Medulla oblongata (tissue), 1 donor: ENCODE results near the gene SLX4IP.
"Not testable (repeated sequence)": the region's sequence is repeated elsewhere in the genome, so short reads cannot be mapped to it uniquely, and the experiment has no call there.

Experiments
- DNase-seq: peaks from one replicate; pipeline ENCODE4 v3.0.0-alpha.2; 2015; ENCODE audit errors: extremely low spot score

Gene SLX4IP

DNA sequence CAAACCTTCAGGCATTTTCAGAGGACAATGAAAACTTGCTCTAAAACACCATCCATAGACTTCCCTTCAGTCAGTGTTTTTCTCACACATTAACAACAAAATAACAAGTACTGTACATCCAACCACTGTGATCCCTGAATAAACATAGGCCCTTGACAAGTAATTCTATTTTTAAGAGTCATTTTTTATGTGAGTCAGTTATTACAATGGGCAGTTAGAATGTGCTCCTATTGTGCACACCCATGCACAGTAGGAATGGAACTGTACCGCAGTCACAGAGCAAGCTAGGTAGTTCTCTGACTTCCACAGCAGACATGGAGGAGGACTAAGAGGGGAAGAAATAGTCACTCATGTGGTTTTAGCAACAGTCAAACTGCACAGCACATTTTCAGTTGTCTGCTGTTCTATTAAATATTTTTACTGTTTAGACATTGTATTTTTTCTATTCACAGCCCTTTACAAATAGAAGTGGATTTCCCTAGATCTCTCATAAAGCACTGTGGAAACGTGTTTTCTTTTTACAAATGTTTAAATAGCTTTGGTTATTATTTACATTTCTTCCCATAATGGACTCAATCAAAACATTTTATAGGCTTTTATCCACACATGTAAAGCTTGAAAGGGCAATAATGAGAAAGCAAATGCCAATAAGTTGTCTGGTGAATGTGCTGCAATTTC is 138.3 kb downstream of the SLX4IP start:
- no peak for DNase-seq

DNA sequence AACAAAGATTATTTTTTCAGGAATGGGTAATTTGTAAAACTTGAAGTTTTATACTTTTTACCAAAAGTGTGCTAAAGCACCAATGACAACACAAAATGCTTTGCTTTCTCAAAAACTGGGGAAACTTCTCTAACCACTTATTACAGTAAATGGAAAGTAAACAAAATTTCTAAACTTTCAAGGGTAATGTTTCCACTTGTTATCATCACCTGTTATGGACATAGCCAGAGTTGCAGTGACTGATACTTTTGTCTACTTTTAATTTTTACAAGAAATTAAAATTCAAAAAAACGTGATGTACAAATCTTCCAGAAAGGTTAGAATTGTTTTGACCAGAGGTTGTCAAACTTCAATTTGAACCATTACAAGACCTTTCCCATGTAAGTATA is 138.8 kb downstream of the SLX4IP start:
- DNase-seq: no peak

DNA sequence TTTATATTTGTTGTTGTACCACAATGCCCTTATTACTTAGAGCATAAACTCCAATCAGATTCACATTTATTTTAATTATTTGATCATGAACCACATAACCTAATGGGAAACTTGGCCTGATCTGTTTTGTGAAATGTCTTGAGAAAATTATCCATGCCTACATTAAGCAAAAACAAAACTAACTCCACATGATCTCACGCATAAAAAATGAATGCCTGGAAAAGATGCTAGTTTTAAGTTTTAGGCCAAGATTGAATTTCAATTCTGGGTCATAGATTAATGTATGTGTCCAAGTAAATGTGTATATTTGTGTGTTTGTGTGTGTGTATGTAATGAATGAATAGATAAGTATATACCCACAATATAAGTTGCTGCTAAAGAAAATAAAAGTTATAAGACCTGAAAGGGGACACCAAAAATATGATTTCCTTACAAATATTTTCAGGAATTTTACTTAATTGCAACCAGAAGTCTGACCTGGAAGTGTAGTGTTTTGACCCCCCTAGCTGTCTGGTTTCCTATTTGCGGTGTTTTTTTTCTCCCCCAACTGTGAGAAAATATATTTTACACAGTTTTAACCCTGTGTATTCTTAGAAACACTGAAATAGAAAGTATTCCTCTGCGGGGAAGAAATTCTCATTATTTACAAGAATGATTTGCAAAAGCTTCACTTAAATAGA is 141.4 kb downstream of the SLX4IP start:
- DNase-seq: no peak

GRCh38 chr20:10577648-10578047 is 142.5 kb downstream of the SLX4IP start:
- DNase-seq: no peak

DNA sequence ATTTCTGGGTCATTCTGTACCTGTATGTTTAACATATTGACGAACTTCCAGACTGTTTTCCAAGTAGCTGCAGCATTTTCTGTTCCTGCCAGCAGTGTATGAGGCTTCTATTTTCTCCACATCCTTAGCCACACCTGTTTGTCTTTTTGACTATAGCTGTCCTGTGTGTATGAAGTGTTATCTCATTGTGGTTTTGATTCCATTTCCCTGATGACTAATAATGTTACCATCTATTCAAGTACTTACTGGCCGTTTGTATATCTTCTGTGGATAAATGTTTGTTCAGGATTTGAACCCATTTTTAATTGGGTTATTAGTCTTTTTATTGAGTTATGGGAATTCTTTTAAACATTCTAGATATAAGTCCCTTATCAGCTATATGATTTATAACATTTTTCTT is 143.5 kb downstream of the SLX4IP start:
- no peak for DNase-seq

- no peak for DNase-seq
Measured at GRCh38 chr20:10579942-10580341, 144.8 kb downstream of the SLX4IP start.

GRCh38 chr20:10580700-10581099 is 145.6 kb downstream of the SLX4IP start:
- no peak for DNase-seq

- no peak for DNase-seq
Measured at GRCh38 chr20:10581823-10582222, 146.7 kb downstream of the SLX4IP start.

DNA sequence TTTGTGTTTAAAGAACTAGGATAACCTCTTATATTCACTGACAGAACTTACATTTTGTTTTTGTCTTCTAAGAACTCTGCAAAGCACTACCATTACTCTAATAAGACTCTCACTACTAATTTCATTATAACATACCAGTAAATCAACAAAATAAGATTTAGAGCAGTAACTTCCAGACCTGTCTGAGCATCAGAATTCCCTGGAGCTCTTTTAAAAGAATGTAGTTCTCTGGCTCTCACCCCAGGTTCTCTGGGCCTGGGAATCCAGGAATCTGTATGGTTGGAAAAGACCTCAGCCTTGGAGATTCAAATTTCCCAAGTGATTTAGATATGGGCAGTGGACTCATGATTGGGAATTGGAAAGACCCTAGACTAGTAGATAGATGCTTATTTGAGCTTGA is 149.3 kb downstream of the SLX4IP start:
- DNase-seq: no peak

- no peak for DNase-seq
Measured at GRCh38 chr20:10585308-10585707, 150.2 kb downstream of the SLX4IP start.

GRCh38 chr20:10586296-10586695 is 151.2 kb downstream of the SLX4IP start:
- DNase-seq: no peak

DNA sequence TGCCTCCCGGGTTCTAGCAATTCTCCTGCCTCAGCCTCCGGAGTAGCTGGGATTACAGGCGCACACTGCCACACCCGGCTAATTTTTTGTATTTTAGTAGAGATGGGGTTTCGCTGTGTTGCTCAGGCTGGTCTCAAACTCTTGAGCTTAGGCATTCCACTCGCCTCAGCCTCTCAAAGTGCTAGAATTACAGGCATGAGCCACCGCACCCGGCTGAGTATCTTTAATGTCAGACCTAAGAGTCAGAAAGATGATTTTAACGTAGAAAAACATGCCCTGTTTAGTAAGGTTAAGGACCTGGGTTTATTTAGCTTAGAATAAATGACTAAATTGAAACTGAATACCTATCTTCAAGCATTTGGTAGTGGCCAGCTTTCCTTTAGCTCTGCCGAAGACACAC is 155.3 kb downstream of the SLX4IP start:
- not testable (repeated sequence) for DNase-seq

GRCh38 chr20:10590950-10591671 is 156.0 kb downstream of the SLX4IP start:
- DNase-seq: no peak

- DNase-seq: no peak
Measured at GRCh38 chr20:10591946-10592521, 156.9 kb downstream of the SLX4IP start.

DNA sequence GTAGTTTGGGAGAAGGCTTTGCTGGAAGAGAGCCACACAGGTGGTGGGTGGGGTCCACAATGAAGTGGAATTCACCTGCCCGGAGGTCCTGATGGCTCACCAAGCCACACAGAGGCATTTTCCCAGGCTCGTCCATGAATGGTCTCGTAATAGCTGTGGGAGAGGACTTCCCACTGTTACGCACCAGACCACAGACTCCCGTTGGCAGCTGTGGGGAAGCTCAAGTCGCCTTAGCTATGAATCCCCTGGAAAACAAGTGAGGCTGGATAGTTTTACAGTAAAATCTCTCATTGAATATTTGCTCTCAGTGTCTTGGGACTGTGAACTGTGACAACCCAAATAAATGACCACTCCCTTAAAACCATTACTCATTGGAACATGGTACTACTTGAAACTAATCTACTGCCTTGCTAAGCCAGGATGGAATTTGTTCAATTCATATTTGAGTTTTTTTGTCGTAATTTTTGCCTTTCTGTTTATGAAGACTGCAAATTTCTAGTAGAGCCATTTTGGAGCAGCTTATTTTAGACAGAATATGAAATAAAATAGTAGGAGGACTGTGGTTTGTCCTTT is 159.3 kb downstream of the SLX4IP start:
- no peak for DNase-seq

- DNase-seq: no peak
Measured at GRCh38 chr20:10595266-10595665, 160.2 kb downstream of the SLX4IP start.

DNA sequence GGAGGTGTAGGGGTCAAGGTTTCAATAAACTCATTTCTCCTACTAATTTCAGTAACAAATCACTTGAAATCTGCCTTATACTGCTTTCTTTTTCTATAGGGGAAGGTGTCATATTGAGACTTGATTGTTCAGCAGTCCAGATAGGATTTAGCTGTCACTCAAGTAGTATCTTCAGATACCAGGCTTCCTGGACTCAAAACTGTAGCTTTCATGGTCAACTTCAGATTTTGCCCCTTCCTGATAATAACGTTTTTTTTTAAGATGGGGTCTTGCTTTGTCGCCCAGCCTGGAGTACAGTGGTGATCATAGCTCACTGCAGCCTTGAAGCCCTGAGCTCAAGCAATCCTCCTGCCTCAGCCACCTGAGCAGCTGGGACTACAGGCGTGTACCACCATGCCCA is 160.9 kb downstream of the SLX4IP start:
- DNase-seq: no peak

GRCh38 chr20:10596710-10597121 is 161.6 kb downstream of the SLX4IP start:
- peak; percentile 43 for DNase-seq

DNA sequence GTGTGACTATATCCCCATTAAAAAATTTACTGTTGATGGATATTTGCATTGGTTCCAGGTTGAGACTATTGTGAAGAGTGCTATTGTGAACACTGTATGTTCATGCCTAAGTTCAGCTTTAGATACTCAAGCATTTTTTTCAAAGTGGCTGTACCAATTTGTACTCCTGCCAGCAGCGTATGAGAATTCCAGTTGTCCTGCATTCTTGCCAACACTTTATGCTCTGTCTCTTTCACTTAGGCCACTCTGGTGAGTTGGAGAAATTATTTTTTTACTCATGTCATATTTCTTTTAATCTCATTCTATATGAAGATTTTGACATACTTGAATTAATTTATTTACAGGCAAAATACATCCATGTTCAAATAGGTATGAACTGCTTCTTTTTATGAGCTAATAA is 162.5 kb downstream of the SLX4IP start:
- DNase-seq: no peak

- no peak for DNase-seq
Measured at GRCh38 chr20:10602221-10602871, 167.2 kb downstream of the SLX4IP start.

- no peak for DNase-seq
Measured at GRCh38 chr20:10603378-10603777, 168.3 kb downstream of the SLX4IP start.
